Heart left ventricle (tissue), 16 donors: ENCODE data around the gene NDUFC1. TPM values are rescaled to one million over a fixed set of nuclear protein-coding genes. Genes with fewer than 3 reads are reported as not detected.
A peak's percentile ranks its signal among the peaks of the same experiment; 100 is the strongest.

Experiments
- ATAC-seq, 4 donors: fragments of 200-7000 bp; cut with Tn5 transposase; one replicate each; pipeline ENCODE4 v1.9.1; 2020 to 2022; ENCODE audit warnings: moderate library complexity in 4 of 4, mild to moderate bottlenecking in 3 of 4, moderate number of reproducible peaks in 1 of 4
- DNase-seq, 5 donors: peaks; one replicate each; pipeline ENCODE4 v3.0.0-alpha.2; 2020
- H3K27ac ChIP-seq, 12 donors: fragments of 200-600 bp; sonication (generic) in 4 of 12; one replicate each; pipeline versions ENCODE4 v1.5.0 to v1.8.0; 2016 to 2022; ENCODE audit warnings: mild to moderate bottlenecking in 2 of 12
- H3K27me3 ChIP-seq, 9 donors: fragments of 200-600 bp; sonication (generic) in 2 of 9; one replicate each; pipeline versions ENCODE4 v1.5.1 to v1.8.0; 2016 to 2022; ENCODE audit warnings: mild to moderate bottlenecking in 3 of 9
- H3K36me3 ChIP-seq, 9 donors: fragments of 200-600 bp; sonication (generic) in 2 of 9; one replicate each; pipeline versions ENCODE4 v1.5.0 to v1.8.0; 2018 to 2022; ENCODE audit warnings: mild to moderate bottlenecking in 2 of 9
- H3K4me1 ChIP-seq, 12 donors: fragments of 200-600 bp; sonication (generic) in 4 of 12; one replicate each; pipeline versions ENCODE4 v1.5.0 to v1.8.0; 2016 to 2022; ENCODE audit warnings: mild to moderate bottlenecking in 3 of 12
- H3K4me3 ChIP-seq, 12 donors: fragments of 200-600 bp; sonication (generic) in 4 of 12; one replicate each; pipeline versions ENCODE4 v1.5.0 to v1.8.0; 2017 to 2022; ENCODE audit warnings: mild to moderate bottlenecking in 9 of 12, moderate library complexity in 4 of 12
- H3K9me3 ChIP-seq, 12 donors: fragments of 200-600 bp; sonication (generic) in 4 of 12; one replicate each; pipeline versions ENCODE4 v1.5.0 to v1.8.0; 2016 to 2022; ENCODE audit warnings: mild to moderate bottlenecking in 1 of 12
- CTCF ChIP-seq, 12 donors: fragments of 200-600 bp; sonication (generic) in 4 of 12; IDR thresholded peaks; one replicate each; pipeline versions ENCODE4 v1.5.0 to v1.8.0; 2018 to 2022; ENCODE audit warnings: antibody characterized with exemption in 12 of 12, mild to moderate bottlenecking in 5 of 12
- POLR2A ChIP-seq, 2 donors: fragments of 450-650 bp; IDR thresholded peaks; one replicate each; pipeline ENCODE4 v1.6.1; 2017; ENCODE audit warnings: antibody characterized with exemption in 2 of 2, mild to moderate bottlenecking in 2 of 2, moderate library complexity in 2 of 2
- WGBS, 4 donors: extraction: QIAGEN DNeasy Blood & Tissue Kit in 2 of 4; methylation state at CpG; one replicate each; pipeline versions ENCODE4 v1.1.5 to v1.1.7; 2013 to 2018; 5-methylcytosine and 5-hydroxymethylcytosine counted together
- intact Hi-C, 10 donors: fragments of 100-400 bp; cut with DNase I; formaldehyde crosslinking; loops; one replicate each; pipeline versions ENCODE4 v1.11.1 to v1.14.2; 2022
- polyA plus RNA-seq, 2 donors: library from polyadenylated mRNA; stranded (reverse); fragments of 200-250 nt; gene quantifications; one replicate each; pipeline ENCODE4 v1.2.3, GENCODE V29; 2013
- total RNA-seq, 9 donors: library from RNA; depleted of rRNA in 2 of 9; stranded (reverse); fragments of >200 nt in 2 of 9; fragmentation: NEBNext Ultra II Directional in 3 of 9; extraction: Animal tissue kit (Norgen Biotek cat#: 25700) in 3 of 9; gene quantifications; one replicate each; pipeline versions ENCODE4 v1.1.0 to v1.2.4, GENCODE V29; 2016 to 2023
- donor health status: ischemic (EF 13 %, LVEDD 7.1; RV severe dilation, severe dysfunction).
- donor health status: healthy with polysubstance abuse.
- donor health status: DM: no; HTN: yes; CAD: no.
- donor health status: DM: no; HTN: no; CAD: no.
- donor health status: ischemic (EF 25% LVEDD 6.9; RV normal size, moderate dysfunction).
- donor health status: ischemic (EF 25% LVEDD 5.7; RV mildly dilated, moderate dysfunction).
- donor health status: healthy.
- donor health status: DM: yes; HTN: yes; CAD: no.
- donor health status: ischemic (EF 35%, LVEDD 5.7; RV mildly dilated, moderate dysfunction).
- donor health status: nonischemic (EF 11% LVEDD 7.7; RV severe dilation, severe dysfunction).
- donor health status: DM: yes; HTN: yes; CAD: no.
- donor health status: PGD.
- donor health status: ischemic (EF 29% LVEDD 5.4; RV normal size, mild dysfunction).
- donor health status: nonischemic (EF 23%, LVEDD 6.1; RV moderate dilation, normal function).

NDUFC1 gene
- total and polyA plus RNA-seq, 11 donors: 85.0 to 376 (median 178) TPM

GRCh38 chr4:139275281-139275735 lies 27.0 kb downstream of the NDUFC1 start:
- peaks cover 0 to 41% (median 10%) of the 10 kb centered on the region in 9 donors for H3K27me3 ChIP-seq
- intact Hi-C loops: no loop called here

DNA sequence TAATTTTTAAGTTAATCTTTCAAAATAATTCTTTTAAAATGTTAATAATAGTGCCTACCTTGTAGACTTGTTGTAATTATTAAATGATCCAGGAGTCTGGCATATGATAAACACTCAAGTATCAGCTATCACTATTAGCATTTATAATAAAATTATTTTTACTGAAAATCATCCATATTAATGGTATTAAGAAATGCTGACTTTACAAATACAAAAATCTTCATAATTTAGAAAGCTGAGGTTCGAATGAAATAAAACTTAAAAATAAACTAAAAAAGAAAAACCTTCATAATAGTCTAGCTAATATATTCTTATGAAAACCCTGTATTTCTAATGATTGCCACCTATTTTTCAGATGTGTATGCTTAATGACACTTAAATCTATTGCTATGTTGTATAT lies 27.5 kb downstream of the NDUFC1 start:
- Histone ChIP-seq H3K4me3 (no peak overlapping the region), H3K4me1 (peaks cover 0 to 12% (median 3%) of the 10 kb centered on the region in 12 donors), H3K27ac (no peak overlapping the region), H3K36me3 (no peaks in the 10 kb centered on the region), H3K27me3 (peaks cover 0 to 36% (median 10%) of the 10 kb centered on the region in 9 donors), H3K9me3 (no peaks in the 10 kb centered on the region)
- WGBS, 4 donors: 93 to 100% (median 97%) methylated on average over 1 of the region's 1 CpG
- TF ChIP-seq CTCF (IDR thresholded peaks at IDR 0.05) (no peak), POLR2A (IDR thresholded peaks at IDR 0.05) (no peak)
- DNase-seq (no peak), ATAC-seq (no peak)
- intact Hi-C loops: no loop called here

More at GRCh38 chr4:139275281-139275735, 27.0 kb downstream of the NDUFC1 start:
- TF ChIP-seq POLR2A (IDR thresholded peaks at IDR 0.05): no peak
- TF ChIP-seq CTCF (IDR thresholded peaks at IDR 0.05): no peak
- peaks cover 0 to 17% (median 6%) of the 10 kb centered on the region in 12 donors for H3K4me1 ChIP-seq
- H3K36me3 ChIP-seq: no peaks in the 10 kb centered on the region
- no peaks in the 10 kb centered on the region for H3K9me3 ChIP-seq
- DNase-seq (no peak), ATAC-seq (no peak)
- no peak overlapping the region for H3K27ac ChIP-seq
- H3K4me3 ChIP-seq: no peak overlapping the region
- 89 to 96% (median 94%) methylated on average over 4 of the region's 4 CpGs for WGBS, 4 donors

DNA sequence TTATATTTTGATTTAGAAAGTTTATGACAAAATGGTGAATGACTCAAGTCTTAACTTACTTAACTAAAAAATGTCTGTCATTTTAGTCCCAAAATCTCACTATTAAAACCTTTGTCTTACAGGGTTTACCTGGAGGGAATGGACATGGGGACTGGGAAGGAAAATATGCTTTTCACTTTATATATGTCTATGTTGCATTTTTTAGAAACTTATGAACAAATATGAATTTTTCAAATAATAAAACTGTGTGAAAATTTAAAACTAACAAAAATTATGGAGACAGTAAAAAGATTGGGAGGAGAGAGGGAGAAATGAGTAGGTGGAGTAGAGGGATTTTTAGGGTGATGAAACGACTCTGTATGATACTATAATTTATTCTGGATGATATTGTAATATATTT lies 28.4 kb downstream of the NDUFC1 start:
- WGBS, 4 donors: 91 to 95% (median 93%) methylated on average over 1 of the region's 1 CpG
- intact Hi-C loops: no loop called here
- Histone ChIP-seq H3K27ac (no peak overlapping the region), H3K27me3 (peaks cover 0 to 27% (median 6%) of the 10 kb centered on the region in 9 donors), H3K36me3 (no peaks in the 10 kb centered on the region), H3K4me1 (peaks cover 0 to 2% (median 0%) of the 10 kb centered on the region in 12 donors), H3K9me3 (no peaks in the 10 kb centered on the region), H3K4me3 (no peak overlapping the region)
- ATAC-seq (no peak), DNase-seq (no peak)
- TF ChIP-seq CTCF (IDR thresholded peaks at IDR 0.05): no peak
- TF ChIP-seq POLR2A (IDR thresholded peaks at IDR 0.05): no peak

- ATAC-seq: no peak
- Histone ChIP-seq H3K4me1 (peaks cover 0 to 18% (median 5%) of the 10 kb centered on the region in 12 donors), H3K36me3 (no peaks in the 10 kb centered on the region), H3K27me3 (no peaks in the 10 kb centered on the region), H3K4me3 (no peak overlapping the region), H3K27ac (peak overlapping the region in 1 of 12 donors; percentile 19), H3K9me3 (no peaks in the 10 kb centered on the region)
- intact Hi-C loops: no loop called here
- 95 to 100% (median 96%) methylated on average over 1 of the region's 1 CpG for WGBS, 4 donors
- DNase-seq: no peak
- TF ChIP-seq POLR2A (IDR thresholded peaks at IDR 0.05): no peak
- no peak for TF ChIP-seq CTCF (IDR thresholded peaks at IDR 0.05)
Observed at GRCh38 chr4:139267301-139267700, 35.0 kb downstream of the NDUFC1 start.
